GM19395 (cell line): ENCODE data around the gene ZNG1F.
"Not testable (repeated sequence)": the region's sequence is repeated elsewhere in the genome, so short reads cannot be mapped to it uniquely, and the experiment has no call there.

Experiments used
- ATAC-seq: cut with Tn5 transposase; IDR thresholded peaks from one replicate; pipeline ENCODE4 v1.9.1; 2021; ENCODE audit warnings: mild to moderate bottlenecking, moderate library complexity; ENCODE audit not compliant: unreplicated experiment

Gene ZNG1F

GRCh38 chr9:41189217-41189616 is at the start of gene ZNG1F:
Gene ZNG1F, minus strand, starts transcription at chr9:41189317. Its CDS starts 59 bp downstream, at chr9:41189258.
- not testable (repeated sequence) for ATAC-seq

GRCh38 chr9:41237110-41237749 is 48.1 kb upstream of the ZNG1F start:
- not testable (repeated sequence) for ATAC-seq

- not testable (repeated sequence) for ATAC-seq
These were observed 47.5 kb upstream of the ZNG1F start for GRCh38 chr9:41236486-41237109.

GRCh38 chr9:41234811-41235805 is 46.0 kb upstream of the ZNG1F start:
- ATAC-seq: peak; percentile 100

DNA sequence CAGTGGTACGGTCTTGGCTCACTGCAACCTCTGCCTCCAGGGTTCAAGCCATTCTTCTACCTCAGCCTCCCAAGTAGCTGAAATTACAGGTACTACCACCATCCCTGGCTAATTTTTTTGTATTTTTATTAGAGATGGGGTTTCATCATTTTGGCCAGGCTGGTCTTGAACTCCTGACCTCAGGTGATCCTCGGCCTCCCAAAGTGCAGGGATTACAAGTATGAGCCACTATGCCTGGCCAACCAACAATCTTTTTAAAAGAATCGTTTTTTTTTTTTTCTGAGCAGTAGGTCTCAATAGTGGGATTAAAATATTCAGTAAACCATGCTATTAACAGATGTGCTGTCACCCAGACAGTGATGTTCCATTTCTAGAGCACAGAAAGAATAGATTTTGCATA is 45.1 kb upstream of the ZNG1F start:
- peak; percentile 21 for ATAC-seq

- ATAC-seq: not testable (repeated sequence)
These were observed 43.2 kb upstream of the ZNG1F start for GRCh38 chr9:41232326-41232725.

GRCh38 chr9:41230418-41230817 is 41.3 kb upstream of the ZNG1F start:
- not testable (repeated sequence) for ATAC-seq

- ATAC-seq: no peak
These were observed 40.6 kb upstream of the ZNG1F start for GRCh38 chr9:41229408-41230401.

DNA sequence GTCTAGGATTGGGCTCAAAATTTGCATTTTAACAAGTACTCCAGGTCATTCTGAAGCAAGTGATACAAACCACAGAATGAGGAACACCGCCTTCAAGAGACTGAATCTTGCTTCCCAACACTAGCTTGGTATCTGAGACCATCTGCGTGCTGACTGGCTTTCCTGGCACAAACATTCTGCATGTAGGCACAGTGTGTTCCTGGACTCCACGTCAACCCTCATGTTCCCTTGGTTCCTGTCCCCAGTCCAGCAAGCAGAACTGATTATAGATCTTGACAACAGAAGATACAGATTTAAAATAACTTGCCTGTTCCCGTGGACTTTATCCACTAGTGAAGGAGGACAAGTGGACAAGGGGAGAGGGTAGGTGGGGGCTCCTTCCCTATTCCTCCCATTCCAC is 30.7 kb upstream of the ZNG1F start:
- not testable (repeated sequence) for ATAC-seq

GRCh38 chr9:41188439-41188838 is 678 bp downstream of the ZNG1F start:
- ATAC-seq: not testable (repeated sequence)

GRCh38 chr9:41174994-41175393 is 14.1 kb downstream of the ZNG1F start:
- ATAC-seq: not testable (repeated sequence)

DNA sequence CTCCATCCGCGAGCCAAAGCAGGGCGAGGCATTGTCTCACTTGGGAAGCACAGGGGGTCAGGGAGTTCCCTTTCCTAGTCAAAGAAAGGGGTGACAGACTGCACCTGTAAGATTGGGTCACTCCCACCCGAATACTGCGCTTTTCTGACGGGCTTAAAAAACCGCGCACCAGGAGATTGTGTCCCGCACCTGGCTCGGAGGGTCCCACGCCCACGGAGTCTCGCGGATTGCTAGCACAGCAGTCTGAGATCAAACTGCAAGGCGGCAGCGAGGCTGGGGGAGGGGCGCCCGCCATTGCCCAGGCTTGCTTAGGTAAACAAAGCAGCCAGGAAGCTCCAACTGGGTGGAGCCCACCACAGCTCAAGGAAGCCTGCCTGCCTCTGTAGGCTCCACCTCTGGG is 39.0 kb downstream of the ZNG1F start:
- not testable (repeated sequence) for ATAC-seq

- not testable (repeated sequence) for ATAC-seq
These were observed 47.2 kb downstream of the ZNG1F start for GRCh38 chr9:41141878-41142277.

- ATAC-seq: not testable (repeated sequence)
These were observed 60.5 kb downstream of the ZNG1F start, which contains the start of gene FOXD4L6 for GRCh38 chr9:41128581-41128980. Gene FOXD4L6, minus strand, starts transcription at chr9:41128681. Its CDS starts 298 bp downstream, at chr9:41128383.

DNA sequence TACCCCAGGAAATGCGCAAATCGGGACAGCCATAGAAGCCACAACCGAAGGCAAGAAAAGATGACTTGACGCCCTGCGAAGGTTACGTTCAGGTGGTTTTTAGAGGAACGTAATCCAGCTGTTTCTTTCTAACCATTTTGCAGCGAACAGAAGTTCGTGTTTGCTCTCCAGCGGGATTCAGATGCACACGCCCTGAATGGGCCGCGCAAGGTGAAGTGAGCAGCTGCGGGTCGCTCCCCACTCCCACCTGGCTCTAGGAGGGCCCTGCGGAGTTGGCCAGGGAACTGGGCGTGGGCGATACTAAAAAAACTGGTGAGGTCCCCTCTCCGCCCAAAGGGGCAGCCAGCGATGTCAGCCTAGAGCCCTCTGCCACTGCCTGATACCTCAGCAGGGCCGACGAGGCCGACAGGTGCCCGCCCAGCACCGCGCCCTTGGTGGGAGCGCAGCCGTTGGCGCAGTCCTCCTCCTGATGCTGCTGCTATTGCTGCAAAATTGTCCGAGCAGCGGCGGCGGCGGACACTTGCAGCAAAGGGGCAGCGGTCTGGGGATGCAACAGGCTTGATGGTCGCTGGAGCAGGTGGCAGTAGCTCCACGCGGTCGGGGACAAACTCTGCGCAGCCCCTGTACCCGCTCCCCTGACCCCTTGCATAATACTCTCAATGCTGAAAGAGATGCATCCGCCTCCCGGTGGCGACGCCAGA is 62.2 kb downstream of the ZNG1F start:
- not testable (repeated sequence) for ATAC-seq

DNA sequence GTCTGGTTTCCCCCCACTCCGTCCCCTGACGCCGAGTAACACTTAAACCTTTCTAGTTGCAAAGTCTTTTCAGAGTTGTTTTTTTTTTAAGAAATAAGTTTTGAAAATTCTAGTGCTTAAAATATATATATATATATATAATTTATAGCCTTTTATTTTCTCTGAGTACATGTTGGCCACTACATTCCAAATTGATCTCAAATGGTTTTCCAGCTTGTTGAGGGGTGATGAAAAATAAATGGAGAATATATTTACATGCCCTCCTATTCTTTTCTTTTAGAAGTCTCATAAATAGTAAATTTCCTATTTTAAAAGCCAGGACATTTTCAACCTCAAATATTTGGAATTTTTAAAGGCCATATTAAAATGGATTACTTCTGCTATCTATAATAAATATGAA is 63.2 kb downstream of the ZNG1F start:
- ATAC-seq: not testable (repeated sequence)

DNA sequence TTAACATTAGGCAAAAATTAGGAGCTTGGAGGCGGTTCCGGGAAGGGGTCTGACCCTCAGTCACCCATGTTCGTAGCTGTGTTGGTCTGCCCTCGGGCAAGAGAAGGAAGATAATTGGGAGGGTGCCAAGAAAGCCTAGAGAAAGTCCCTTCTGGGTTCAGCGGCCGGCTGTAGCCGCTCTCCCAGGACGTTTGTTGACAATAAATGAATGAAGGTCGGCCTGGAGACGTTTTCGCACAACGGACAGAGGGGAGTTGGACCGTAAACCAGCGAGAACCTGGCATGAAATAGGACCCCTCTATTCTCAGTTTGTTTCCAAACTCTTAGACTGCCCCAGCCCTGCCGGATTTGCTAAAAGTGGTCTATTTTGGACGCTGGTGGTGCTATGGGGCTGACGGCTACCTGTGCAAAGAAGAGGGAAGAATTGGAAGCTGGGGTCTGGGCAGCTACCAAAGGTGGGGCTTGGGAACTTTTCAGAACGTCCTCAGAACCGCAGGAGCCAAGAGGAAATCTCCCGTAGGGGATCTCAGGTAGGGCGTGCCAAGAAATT is 63.9 kb downstream of the ZNG1F start:
- not testable (repeated sequence) for ATAC-seq

DNA sequence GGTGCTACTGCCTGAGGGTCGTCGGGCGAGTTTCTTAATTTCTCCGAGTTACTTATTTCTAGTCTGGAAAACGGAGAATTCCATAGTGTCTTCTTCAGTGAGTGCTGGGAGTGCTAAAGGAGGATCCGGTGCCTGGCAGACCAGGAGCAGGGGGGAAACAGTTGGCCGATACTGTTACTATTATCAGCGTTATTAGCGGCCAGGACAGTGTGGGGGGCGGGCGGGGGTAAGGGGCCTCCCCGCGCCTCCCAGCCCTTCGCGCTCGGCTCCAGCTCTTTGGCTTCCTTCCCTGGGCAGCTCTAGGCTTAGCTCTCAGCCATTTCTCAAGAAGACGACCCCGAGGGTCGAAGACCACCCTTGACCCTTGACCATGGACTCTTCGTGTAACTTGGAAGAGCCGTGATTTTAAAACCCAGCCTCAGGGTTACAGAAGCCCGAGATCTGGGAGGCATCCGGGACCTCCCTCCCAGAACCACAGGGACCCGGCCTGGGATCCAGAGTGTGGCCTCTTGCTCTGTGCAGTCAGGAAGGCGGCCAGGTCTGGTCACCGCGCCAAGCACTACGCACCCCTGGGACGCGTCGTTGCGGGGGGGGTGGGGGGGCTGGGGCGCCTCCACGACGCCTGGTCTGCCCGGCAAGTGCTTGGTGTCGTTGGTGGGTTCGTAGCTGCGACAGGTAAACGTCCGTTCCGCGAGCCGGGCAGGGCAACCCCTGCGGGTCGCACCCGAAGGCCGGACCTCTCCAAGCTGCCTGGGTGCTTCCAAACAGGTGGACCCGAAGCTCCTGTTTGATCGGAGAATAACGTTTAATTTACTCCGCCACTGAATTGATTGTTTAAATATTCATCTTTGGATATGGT is 64.6 kb downstream of the ZNG1F start:
- ATAC-seq: not testable (repeated sequence)
